Islet precursor cell (in vitro differentiated cells): ENCODE measurements around the gene ELL2.

Experiments used
- DNase-seq: peaks from one replicate; pipeline ENCODE4 v3.0.0-alpha.2; 2018

The ELL2 gene

GRCh38 chr5:95961617-95962474 is at the start of gene ELL2:
Gene ELL2 (minus strand): TSS chr5:95961851. CDS start chr5:95961721, 130 bp downstream.
- DNase-seq = peak; percentile 100

GRCh38 chr5:96008987-96009647 is 47.5 kb upstream of the ELL2 start:
- DNase-seq = no peak

GRCh38 chr5:96008487-96008886 is 46.8 kb upstream of the ELL2 start:
- no peak for DNase-seq

GRCh38 chr5:96007051-96007450 is 45.4 kb upstream of the ELL2 start:
- DNase-seq = no peak

GRCh38 chr5:96006291-96006690 is 44.6 kb upstream of the ELL2 start:
- no peak for DNase-seq

GRCh38 chr5:96004754-96005153 is 43.1 kb upstream of the ELL2 start:
- no peak for DNase-seq

- no peak for DNase-seq
Measured at GRCh38 chr5:96004087-96004486, 42.4 kb upstream of the ELL2 start.

- no peak for DNase-seq
Measured at GRCh38 chr5:96001262-96001661, 39.6 kb upstream of the ELL2 start.

GRCh38 chr5:96000308-96000707 is 38.7 kb upstream of the ELL2 start:
- no peak for DNase-seq

- no peak for DNase-seq
Measured at GRCh38 chr5:95996904-95997723, 35.5 kb upstream of the ELL2 start.

- DNase-seq = no peak
Measured at GRCh38 chr5:95995962-95996489, 34.4 kb upstream of the ELL2 start.

GRCh38 chr5:95993776-95994175 is 32.1 kb upstream of the ELL2 start:
- no peak for DNase-seq

- no peak for DNase-seq
Measured at GRCh38 chr5:95993266-95993665, 31.6 kb upstream of the ELL2 start.

- DNase-seq = no peak
Measured at GRCh38 chr5:95989283-95990048, 27.8 kb upstream of the ELL2 start.

- no peak for DNase-seq
Measured at GRCh38 chr5:95988877-95989276, 27.2 kb upstream of the ELL2 start.

- no peak for DNase-seq
Measured at GRCh38 chr5:95988094-95988493, 26.4 kb upstream of the ELL2 start.

- no peak for DNase-seq
Measured at GRCh38 chr5:95986937-95987520, 25.4 kb upstream of the ELL2 start.

- no peak for DNase-seq
Measured at GRCh38 chr5:95986001-95986400, 24.4 kb upstream of the ELL2 start.

- DNase-seq = no peak
Measured at GRCh38 chr5:95985249-95985648, 23.6 kb upstream of the ELL2 start.

GRCh38 chr5:95984287-95984938 is 22.8 kb upstream of the ELL2 start:
- no peak for DNase-seq

GRCh38 chr5:95983509-95983908 is 21.9 kb upstream of the ELL2 start:
- DNase-seq = no peak
